H1 (cell line): Measurements from ENCODE around the gene MRPS14. TPM values are rescaled to one million over a fixed set of nuclear protein-coding genes. Genes with fewer than 3 reads are reported as not detected.

Experiments used
- SAP30 ChIP-seq: fragments of 300-600 bp; sonication (generic); IDR thresholded peaks from 2 replicates; pipeline ENCODE4 v1.7.1; 2012; ENCODE audit warnings: low read length, moderate library complexity, mild to moderate bottlenecking, inconsistent platforms; ENCODE audit not compliant: insufficient read depth, insufficient replicate concordance
- polyA plus RNA-seq, 7 experiments: library from polyadenylated mRNA; depleted of rRNA in 3 of 7; stranded (reverse) in 5 of 7; unstranded in 2 of 7; fragments of >200 nt in 5 of 7; fragments of 200-250 nt in 2 of 7; gene quantifications; 1 replicate in 5 of 7; 2 replicates in 1 of 7; 4 replicates in 1 of 7; pipeline versions ENCODE4 v1.2.1 to v1.2.3, GENCODE V29; 2011 to 2013; ENCODE audit warnings: missing spikeins in 2 of 7, mixed read lengths in 2 of 7
- total RNA-seq: library from RNA; stranded (reverse); fragmentation: NEBNext Ultra II Directional; extraction: Animal tissue kit (Norgen Biotek cat#: 25700); gene quantifications from 2 replicates; pipeline ENCODE4 v1.2.1, GENCODE V29; 2021

Gene MRPS14
- total and polyA plus RNA-seq, 2 of the 8 experiments (the other 6 are each of a cell fraction or from before 2014, with no cell fraction given) = 27.5 to 38.7 TPM

- no peak for TF ChIP-seq SAP30
- TF ChIP-seq, all 59 proteins: peak for 3
These were observed 40.1 kb downstream of the MRPS14 start (continued) for GRCh38 chr1:174982971-174983689.
